GM19452 (cell line): Measurements from ENCODE around the gene PRKRIP1.
"Not testable (repeated sequence)": the region's sequence is repeated elsewhere in the genome, so short reads cannot be mapped to it uniquely, and the experiment has no call there.

Experiments
- ATAC-seq: cut with Tn5 transposase; IDR thresholded peaks from one replicate; pipeline ENCODE4 v1.9.1; 2021; ENCODE audit not compliant: unreplicated experiment

PRKRIP1 gene

GRCh38 chr7:102403563-102403962 lies 7.4 kb downstream of the PRKRIP1 start:
- ATAC-seq = no peak

DNA sequence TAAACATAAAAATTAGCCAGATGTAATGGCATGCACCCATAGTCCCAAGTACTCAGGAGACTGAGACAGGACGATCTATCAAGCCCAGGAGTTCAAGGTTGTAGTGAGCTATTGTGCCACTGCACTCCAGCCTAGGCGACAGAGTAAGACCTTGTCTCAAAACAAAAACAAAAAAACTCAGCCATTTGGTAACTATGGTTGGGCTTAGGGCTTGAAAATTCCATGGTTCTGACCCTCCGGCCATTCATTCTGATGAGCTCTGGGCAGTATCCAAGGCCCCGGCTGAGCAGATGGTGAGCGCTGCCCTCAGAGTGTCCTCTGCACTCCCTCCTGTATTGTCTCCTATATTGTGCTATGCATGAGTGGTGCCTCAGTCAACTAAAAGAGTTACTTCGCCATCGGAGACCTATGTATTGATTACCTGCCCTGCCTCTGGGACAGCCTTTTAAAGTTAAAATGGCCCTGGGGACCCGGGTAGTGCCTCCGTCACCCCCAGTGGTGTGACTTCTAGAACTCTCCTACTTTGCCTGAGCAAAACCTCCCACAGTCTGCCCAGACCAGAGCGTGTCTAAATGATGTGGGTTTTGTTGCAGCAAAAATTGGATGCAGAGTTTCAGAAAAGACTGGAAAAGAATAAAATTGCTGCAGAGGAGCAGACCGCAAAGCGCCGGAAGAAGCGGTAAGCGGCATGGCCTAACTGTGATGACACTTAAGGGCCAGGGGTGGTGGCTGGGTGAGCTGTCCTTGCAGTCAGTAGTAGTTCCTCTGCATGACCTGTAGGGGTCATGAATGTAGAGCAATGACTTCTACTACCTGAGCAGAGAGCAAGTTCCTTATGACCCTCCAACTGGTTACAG lies 8.1 kb downstream of the PRKRIP1 start:
- peak; percentile 63 for ATAC-seq

GRCh38 chr7:102404862-102405188 lies 8.7 kb downstream of the PRKRIP1 start:
- not testable (repeated sequence) for ATAC-seq

DNA sequence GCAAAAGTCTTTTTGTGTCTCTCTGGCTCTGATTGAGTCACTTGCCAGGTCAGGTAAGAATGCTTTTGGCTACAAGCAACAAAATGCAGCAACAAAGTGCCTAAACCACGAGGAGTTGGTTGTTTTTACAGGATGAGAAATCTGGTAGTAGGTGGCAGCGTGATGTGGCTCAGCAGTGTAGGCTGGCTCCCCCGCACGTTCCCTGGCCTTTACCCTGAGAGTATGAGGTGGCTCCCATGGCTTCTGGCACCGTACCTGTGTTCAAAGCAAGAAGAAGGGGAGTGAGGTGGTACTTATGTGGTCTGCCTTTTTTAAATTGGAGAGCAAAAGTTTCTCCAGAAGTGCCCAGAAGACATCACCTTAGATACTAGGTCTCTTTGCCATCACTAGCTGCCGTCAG lies 11.7 kb downstream of the PRKRIP1 start:
- no peak for ATAC-seq

DNA sequence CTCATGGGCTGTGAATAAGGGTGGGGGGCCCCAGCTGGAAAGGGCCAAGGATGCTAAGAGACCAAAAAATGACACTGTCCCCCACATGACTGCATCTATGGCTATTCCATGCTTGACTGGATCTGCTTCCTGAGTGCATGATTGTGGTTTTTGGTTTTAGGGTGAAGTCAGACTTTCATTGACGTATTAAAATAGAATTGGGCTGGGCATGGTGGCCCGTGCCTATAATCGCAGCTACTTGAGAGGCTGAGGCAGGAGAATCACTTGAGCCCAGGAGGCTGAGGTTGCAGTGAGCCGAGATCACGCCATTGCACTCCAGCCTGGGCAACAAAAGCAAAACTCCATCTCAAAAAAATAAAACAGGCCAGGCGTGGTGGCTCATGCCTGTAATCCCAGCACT lies 12.4 kb downstream of the PRKRIP1 start:
- ATAC-seq = peak; percentile 67

DNA sequence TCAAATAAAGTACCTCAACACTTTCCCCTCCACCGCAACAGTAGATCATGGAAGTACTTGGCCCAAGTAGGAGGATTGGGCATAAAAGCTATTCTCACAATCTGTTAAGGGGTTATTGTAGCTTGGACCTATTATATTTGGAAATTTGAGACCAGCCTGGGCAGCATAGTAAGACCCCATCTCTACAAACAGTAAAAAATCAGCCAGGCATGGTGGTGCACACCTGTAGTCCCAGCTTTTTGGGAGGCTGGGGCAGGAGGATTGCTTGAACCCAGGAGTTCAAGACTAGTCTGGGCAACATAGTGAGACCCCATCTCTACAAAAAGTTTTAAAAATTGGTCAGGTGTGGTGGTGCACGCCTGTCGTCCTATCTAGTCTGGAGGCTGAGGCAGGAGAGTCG lies 13.2 kb downstream of the PRKRIP1 start:
- ATAC-seq = no peak

DNA sequence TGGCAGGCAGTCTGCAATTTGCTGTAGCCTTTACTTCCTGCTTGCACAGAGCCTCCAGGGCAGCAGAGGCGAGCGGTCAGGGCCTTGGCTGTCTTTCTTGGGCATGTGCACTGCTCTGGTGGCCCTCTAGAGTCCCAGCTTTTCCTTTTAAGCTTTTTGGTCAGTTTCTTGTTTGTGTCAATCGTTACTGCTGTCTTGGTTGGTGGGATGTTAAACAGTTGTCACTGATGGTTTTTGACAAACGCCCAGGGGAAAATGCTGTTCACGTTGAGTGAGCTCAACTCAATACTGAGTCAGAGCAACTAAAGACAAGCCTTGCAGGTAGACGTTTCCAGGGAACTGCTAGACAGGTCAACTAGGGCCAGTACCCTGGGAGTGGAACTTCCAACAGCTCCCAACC lies 14.0 kb downstream of the PRKRIP1 start:
- ATAC-seq = no peak

GRCh38 chr7:102410918-102411317 lies 14.8 kb downstream of the PRKRIP1 start:
- no peak for ATAC-seq

GRCh38 chr7:102412548-102412947 lies 16.4 kb downstream of the PRKRIP1 start:
- ATAC-seq = no peak

GRCh38 chr7:102413091-102413490 lies 16.9 kb downstream of the PRKRIP1 start:
- no peak for ATAC-seq

DNA sequence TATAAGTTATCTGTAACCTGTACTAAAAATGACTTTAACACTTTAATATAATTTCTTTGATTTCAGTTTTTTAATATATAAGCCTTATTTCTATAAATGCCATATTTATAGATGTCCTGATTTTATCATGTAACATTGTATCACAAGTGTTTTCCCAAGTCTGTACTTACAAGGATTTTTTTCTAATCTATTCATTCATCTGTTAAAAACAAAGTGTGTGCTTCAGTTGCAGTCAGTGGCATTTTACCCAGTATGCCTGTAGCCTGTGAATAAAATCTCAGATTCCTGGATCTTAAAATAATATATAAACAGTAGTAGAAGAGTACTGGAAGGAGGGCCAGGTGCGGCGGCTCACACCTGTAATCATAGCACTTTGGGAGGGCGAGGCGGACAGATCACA lies 17.4 kb downstream of the PRKRIP1 start:
- ATAC-seq = no peak

GRCh38 chr7:102415685-102416225 lies 19.6 kb downstream of the PRKRIP1 start:
- peak; percentile 70 for ATAC-seq

DNA sequence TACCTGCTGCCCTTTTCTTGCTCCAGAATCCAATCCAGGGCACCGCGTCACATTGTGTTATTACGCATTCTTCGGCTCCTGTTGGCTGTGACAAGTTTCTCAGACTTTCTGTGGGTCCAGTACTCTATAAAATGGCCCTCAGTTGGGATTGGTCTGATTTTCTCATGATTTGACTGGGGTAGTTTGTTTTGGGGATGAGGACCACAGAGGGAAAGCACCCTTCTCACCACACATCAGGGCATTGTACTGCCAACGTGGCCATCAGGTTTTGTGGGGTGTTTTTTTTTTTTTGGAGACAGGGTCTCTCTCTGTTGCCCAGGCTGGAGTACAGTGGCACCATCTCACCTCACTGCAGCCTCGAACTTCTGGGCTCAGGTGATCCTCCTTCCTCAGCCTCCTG lies 20.2 kb downstream of the PRKRIP1 start:
- no peak for ATAC-seq

DNA sequence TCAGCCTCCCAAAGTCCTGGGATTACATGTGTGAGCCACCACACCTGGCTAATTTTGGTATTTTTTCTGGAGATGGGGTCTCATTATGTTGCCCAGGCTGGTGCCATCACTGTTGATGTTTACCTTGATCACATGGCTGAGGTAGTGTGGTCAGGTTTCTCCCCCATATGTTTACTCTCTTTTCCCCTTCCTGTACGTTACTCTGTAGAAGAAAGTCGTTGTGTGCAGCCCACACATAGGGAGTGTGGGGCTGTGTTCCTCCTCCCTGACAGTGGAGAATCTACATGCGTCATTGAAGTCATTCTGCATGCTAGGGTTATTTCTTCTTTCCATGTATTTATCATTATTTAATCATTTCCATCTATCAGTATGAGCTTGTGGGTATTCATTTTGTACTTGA lies 20.9 kb downstream of the PRKRIP1 start:
- ATAC-seq = no peak

- ATAC-seq = no peak
Observed at GRCh38 chr7:102418592-102418991, 22.4 kb downstream of the PRKRIP1 start.

DNA sequence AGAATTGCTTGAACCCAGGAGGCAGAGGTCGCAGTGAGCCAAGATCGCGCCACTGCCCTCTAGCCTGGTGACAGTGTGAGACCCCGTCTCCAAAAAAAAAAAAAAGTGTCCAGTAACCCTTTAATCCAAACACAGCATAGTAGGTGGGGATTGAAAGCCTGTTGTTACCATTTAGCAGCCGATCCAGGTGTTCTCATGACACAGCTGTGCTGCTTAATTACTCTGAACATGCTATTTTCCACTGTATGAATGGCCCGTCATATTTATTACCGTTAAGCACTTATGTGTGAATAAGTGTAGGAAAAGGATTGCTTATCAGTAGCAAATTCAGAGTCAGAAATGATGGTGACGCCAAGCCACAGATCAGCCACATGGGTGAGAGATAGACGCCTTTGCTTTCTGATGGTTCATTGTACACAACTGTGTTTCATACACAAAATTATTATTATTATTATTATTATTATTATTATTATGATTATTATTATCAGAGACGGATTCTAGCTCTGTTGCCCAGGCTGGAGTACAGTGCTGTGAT lies 25.6 kb downstream of the PRKRIP1 start:
- no peak for ATAC-seq

DNA sequence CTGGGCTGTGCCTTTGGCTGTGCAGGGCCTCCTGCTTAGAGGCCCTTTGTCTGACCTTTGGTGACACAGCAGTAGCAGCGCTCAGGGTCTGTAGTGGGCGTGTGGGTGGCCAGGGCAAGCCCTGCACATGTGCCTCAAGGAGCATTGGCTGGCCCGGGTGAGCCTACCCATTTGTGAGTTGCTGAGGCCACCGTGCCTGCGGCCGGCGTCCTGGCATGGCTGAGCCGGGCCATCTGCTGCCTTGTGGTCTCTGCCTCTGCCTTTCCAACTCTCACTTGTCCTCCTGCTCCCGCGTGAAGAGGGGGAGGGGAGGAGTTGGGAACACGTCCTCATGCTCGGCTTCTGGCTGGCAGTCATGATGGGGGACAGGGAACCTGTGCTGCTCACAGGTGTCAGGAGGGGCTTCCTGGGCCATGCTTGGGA lies 28.0 kb downstream of the PRKRIP1 start:
- ATAC-seq = no peak

- no peak for ATAC-seq
Observed at GRCh38 chr7:102424787-102425218, 28.6 kb downstream of the PRKRIP1 start.

- ATAC-seq = peak; percentile 67
Observed at GRCh38 chr7:102425639-102426267, 29.6 kb downstream of the PRKRIP1 start.

GRCh38 chr7:102426268-102427018 lies 30.3 kb downstream of the PRKRIP1 start:
- peak; percentile 45 for ATAC-seq

DNA sequence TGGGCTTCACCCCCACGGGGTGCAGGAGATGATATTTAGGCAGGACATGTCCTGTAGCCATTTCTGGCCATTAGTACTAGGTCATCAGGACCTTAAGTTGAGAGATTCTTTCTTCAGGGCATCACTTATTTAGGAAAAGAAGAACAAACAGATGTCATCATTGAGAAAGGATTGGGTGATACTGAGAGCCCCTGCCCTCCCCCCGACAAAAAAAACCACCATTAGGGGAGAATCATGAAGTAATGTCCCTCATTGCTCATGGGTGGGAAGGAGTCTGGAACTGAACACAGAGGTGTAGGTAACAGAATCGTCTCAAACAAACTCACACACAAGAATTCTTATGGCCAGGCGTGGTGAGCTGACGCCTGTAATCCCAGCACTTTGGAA lies 30.8 kb downstream of the PRKRIP1 start:
- ATAC-seq = no peak
